Activated naive CD4-positive, alpha-beta T cell (primary cell): ENCODE data around the gene NSUN3.
"Not testable (repeated sequence)": the region's sequence is repeated elsewhere in the genome, so short reads cannot be mapped to it uniquely, and the experiment has no call there.

Experiments used
- DNase-seq, 4 experiments: peaks; one replicate each; lab custom pipeline; 2025; lab: John Stamatoyannopoulos, UW

Gene NSUN3

DNA sequence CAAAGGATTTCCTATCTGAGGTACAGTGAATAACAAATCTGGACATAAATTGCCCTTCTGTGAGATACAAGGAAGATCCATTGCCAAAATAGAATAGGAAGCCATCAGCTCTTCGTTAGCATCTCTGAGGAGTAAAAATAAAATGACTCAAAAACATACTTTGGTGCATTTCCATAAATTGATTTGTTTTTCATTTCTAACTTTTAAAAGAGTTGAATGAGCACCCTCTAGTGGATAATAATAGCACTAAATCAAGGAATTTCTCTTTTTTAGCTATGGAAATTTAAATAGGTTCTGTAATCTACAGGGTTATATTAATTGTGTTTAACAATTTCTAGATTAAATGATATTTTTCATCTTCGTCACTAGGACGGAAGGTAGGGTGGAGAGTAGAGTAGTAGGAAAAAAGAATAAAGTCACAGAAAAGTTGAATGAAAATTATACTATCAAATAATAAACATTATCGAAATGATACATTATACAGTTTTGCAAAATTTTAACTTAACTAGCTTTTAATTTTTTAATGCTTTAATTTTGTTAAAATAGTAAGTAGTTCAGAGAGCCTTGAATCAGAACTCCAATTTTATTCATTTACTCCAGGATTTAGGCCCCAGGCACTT is 6.4 kb downstream of the NSUN3 start:
- no peak for DNase-seq

DNA sequence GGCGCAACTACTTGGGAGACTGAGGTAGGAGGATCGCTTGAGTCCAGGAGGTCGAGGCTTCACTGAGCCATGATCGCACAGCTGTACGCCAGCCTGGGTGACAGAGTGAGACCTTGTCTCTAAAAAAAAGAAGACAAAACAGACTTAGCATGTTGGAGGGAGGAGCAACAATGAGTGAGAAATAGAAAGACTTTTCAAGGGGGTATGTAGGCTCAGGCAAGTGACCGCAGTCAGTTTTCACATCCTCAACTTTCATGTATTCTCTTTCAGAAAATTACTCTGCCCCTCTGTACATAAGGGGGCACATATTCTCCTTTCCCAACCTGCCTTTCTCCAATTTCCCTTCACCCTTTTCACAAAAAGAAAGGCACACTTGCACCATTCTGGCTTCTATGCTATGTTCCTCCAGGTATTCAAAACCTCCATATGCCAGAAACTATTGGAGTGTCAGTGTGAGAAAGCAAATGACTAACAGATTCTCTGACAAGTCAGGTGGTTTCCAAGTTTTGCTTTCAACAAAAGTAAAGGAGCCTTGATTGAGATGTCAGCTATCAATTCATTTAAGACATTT is 7.6 kb downstream of the NSUN3 start:
- no peak for DNase-seq

DNA sequence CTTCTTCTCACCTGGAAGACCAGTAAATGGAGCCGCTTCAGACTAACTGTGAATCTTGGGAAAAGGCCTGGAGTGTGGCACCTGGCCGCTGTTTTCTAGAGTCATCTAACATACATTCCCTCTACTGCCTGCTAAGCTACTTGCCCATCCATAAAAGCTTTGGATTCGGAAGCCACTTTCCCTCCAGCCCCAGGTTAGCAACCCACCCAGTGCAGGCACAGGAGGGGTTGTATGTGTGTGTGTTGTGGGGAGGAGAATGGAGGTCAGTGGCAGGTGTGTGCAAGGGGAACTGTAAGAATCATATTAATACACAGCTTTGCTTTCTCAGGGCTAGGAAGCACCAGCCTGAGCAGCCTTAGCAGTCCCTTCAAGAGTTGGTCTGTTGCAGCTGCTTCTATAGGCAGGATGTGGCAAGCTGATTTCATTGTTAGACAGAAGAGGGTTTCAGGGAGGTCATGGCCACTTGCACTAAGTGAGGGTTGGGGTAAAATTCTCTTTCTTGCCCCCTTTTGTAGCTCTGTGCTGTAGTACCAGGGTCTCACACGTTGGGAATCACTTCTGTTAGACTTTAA is 8.9 kb downstream of the NSUN3 start:
- DNase-seq: no peak

DNA sequence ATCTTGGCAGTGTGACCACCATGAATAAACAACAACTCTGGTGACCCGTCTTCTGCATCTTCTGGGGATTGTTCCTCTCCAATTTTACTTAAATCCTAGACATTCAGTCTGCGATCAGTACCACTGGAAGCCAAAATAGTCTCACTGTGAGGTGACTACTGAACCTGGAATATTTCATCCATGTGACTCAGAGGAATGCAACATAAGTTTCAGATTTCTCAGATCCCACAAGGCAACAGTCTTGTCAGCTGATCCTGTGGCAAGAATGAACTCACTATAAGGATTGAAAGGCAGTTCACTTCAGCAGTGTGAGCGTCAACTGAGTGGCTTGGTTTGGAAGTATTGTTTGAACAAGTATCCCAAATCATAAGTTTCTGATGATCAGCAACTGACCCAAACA is 13.2 kb downstream of the NSUN3 start:
- no peak for DNase-seq

DNA sequence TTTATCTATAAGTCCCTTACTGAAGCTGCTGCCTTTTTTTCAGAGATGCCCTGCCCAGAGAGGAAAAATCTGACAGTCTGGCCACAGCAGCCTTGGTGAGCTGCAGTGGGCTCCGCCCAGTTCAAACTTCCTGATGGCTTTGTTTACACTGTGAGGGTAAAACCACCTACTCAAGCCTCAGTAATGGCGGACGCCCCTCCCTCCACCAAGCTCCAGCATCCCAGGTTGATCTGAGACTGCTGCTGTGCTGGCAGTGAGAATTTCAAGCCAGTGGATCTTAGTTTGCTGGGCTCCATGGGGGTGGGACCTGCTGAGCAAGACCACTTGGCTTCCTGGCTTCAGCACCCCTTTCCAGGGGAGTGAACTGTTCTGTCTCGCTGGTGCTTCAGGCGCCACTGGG is 17.7 kb downstream of the NSUN3 start:
- DNase-seq: peak in 1 of 4 experiments; percentile 2

DNA sequence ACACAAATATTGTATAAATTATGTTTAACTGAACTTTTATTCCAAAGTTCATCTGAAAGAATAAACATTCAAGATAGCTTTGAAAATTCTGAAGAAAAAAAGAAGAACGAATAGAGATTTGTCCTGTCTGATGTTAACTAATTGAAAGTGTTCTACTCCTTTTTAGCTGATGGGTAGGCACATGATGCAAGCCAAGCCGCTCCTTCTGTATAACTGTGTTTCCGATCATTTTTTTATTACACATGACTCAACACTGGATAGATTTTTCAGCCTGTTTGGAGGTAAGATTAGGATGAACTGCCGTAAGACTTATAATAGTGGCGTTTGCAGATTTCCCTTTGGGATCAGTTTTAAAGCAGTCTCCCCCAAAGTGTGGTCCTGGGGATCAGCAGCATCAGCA is 19.0 kb downstream of the NSUN3 start:
- DNase-seq: no peak

DNA sequence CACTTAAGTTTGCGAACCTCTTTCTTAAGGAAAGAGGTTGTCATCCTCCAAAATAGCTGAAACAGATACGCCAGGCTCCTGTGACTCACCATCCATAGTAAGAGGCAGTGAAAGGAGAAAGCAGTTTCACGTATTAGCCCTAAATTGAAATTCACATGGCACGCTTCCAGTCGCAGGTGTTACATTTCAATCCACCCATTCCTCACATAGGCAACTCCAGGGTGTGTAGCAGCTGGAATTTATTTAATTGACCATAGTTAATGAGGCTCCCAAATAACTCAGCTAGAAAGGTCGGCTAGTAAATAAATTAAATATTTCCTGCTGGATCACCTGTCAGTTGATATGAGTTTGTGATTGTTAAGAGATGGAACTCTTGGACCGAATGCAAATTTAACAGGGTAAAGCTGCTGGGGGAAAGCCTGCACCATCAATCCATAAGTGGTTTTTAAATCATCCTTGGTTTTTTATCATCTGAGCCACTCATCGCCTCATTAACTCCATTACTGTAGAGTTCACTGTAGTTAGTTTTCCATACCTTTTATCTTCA is 19.6 kb downstream of the NSUN3 start:
- DNase-seq: no peak

DNA sequence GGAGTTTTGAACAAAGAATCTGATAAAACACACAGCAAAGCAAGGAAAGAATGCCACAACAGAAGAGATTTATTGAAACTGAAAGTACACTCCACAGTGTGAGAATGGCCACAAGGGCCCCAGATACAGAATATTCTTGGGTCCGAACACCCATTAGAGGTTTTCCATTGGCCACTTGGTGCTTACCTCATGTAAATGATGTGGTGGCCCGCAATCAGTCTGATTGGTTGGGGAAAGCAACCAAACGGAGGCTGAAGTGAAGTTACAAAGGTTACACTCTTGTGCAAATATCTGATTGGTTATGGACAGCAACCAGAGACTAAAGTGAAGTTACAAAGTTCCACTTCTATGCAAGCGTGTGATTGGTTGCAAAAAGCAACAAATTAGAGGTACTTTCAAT is 20.4 kb downstream of the NSUN3 start:
- no peak for DNase-seq

DNA sequence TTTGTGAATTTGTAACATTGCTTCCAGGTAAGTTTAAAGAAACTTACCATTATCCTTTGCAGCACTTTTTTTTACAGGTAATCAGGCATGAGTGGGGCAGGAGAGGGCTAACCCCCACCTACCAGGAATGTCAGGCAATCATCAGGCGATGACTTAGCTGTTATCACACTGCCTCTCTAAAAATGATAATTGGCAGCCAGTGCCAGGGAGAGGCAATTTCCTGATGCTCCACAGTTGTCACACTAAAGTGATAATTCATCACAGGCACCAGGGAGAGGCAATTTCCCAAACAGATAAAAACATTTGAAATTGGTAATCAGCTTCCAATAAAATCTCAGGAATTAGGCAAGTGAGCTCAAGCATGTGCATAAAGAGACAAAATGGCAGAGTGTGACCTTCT is 26.3 kb downstream of the NSUN3 start:
- DNase-seq: no peak

DNA sequence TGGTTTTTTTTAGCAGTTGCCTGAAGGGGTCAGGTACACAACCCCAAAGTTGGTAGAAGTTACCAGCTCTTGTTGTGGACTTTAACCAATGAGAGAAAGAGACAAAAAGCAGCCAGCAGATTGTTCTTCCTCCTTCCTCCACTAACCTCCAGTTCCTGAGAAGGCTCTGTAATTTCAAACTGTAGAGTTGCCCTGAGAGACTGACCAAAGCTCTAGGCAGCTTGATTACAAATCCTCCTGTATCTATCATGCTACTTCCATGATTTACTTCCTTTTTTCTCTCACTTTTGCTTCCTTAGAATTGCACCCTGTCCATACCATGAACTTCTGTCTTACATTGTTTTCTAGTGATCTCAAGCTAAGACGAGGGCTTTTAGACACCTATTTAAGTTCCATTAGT is 29.2 kb downstream of the NSUN3 start:
- DNase-seq: no peak

DNA sequence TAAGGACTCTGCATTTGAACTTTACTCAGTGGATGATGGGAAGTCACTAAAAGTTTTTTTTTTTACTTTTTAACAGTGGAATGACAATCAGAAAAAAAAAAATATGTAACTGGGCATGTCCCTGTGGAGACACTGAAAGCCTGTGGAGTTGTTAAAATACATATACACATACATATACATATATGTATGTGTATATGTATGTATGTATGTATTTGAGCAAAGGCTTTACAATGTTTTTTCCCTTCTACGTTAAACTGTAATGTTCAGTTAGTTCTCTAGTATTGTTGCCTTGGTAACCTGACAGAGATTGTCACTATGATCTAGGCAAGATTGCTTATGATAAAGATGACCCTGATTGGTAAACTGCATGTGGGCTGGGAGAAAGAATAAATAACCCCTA is 30.3 kb downstream of the NSUN3 start:
- no peak for DNase-seq

DNA sequence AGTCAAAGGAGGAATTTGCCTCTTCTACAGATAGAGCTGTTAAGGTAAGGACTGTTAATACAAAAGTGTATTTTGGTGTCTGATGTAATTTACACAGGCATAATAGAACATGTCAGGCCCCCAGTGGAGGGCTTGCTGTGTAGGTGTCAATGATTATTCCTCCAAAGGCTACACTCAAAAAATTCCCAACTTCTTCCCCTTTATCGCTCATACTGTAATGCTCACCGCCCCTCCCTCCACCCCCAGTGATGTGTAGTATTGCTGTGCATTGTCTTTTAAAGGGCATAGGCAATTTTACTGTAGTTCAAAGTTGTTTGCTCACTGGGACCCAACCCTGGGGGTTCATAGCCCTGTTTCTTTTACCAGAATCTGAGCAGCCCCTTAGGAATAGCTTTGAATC is 32.2 kb downstream of the NSUN3 start:
- DNase-seq: no peak

DNA sequence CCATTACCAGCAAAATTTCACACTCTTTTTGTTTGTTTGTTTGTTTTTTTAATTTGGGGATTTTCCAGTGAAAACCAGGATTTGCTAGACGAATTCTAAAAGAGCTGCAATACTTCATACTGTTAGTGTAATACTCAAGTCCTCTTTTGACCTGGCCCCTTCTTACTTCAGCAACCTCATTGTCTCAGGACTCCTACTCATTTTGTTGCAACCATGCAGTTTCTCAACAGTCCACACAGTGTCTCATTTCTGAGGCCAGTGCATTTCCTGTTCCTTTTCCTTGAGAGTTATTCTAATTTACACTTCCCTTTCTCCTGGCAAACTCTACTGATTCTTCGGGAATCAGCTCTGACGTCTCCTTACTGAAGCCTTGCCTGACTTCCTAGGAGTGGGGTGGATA is 35.6 kb downstream of the NSUN3 start:
- DNase-seq: no peak

DNA sequence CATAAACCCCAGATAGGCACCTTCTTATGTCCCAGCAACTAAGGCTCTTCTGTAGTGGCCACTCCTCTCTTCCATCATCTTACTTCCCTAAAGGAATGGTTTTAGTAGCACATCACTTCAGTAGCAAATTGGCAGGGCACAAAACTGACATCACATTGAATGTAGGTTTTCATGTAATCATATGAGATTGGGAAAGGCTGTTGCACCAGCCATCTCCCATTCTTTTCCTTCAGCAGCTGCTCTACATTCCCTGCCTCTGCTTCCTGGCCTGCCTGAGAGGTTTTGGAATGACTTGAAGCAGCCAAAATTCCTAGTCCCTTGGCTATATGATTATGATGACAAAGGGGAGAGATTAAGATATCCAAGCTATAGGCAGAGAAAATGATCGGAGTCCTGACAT is 36.5 kb downstream of the NSUN3 start:
- DNase-seq: no peak

DNA sequence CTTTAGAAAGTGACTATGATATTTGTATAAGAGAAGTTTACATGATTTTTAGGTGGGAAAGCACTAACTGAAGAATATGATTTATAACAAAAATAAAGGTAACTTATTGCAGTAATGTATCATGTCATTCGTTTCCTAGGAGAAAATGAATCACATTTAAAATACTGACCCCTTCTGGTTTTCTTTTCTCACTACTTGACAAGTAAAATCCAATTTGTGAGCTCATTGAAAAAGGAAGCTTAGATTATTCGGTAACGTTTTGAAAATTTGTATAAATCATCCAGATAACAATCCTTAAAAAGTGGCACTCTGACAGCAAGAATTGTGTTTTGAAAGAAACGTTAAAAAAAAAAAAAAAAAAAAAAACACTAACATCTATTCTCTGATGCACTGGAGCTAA is 39.0 kb downstream of the NSUN3 start:
- DNase-seq: no peak

DNA sequence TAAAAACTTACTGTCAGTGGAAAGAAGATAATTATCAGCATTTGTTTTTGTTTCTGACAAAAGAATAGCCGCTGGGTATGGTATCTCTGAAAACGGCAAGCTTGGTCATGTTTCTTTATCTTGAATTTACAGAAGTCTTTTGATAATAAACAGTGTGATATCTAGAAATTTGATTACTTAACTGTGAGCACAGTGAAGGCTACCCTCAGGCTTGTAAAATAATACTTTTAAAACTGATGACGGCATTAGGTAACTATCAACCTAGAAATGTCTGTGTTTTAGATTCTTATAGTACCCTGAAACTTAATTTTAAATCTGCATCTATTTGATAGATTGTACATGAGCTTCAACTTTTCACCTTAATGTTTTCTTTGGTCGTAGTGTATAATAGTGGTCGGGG is 43.4 kb downstream of the NSUN3 start:
- no peak for DNase-seq

DNA sequence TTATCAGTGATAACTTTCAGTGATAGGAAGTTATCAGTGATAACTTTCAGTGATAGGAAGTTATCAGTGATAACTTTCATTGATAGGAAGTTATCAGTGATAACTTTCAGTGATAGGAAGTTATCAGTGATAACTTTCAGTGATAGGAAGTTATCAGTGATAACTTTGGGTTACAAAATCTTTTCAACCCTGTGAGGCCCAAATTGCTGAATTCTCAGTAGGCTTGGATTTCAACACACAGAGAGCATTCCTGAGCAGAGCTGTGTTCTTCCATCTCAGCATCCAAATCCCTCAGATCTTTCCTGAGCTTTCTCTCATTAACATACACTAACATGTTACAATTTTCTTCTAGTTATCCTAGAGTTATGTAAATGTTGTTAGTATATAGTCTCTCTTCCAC is 47.4 kb downstream of the NSUN3 start:
- not testable (repeated sequence) for DNase-seq

DNA sequence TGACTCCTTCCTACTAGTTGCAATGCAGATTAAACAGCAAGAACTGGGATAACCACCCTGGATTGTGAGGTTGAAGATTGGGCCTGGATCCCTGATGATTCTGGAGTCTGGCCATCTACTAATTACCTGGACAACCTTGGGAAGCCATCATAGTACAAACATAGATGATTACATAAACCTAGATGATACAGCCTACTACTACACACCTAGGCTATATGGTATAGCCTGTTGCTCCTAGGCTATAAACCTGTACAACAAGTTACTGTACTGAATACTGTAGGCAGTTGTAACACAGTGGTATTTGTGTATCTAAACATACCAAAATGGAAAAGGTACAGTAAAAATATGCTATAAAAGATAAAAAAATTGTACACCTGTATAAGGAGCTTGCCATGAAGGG is 48.0 kb downstream of the NSUN3 start:
- DNase-seq: no peak

DNA sequence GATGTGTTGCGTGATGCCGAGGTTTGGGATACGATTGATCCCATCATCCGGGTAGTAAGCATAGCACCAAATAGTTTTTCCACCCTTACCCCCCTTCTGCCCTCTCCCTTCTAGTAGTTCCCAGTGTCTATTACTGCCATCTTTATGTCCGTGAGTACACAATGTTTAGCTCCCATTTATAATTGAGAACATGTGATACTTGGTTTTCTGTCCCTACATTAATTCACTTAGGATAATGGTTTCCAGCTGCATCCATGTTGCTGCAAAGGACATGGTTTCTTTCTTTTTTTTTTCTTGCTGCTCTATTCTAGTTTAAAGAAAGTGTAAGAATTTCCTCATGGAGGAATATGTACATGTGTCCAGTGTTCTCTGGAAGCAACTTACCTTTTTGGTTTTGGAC is 51.8 kb downstream of the NSUN3 start:
- no peak for DNase-seq

DNA sequence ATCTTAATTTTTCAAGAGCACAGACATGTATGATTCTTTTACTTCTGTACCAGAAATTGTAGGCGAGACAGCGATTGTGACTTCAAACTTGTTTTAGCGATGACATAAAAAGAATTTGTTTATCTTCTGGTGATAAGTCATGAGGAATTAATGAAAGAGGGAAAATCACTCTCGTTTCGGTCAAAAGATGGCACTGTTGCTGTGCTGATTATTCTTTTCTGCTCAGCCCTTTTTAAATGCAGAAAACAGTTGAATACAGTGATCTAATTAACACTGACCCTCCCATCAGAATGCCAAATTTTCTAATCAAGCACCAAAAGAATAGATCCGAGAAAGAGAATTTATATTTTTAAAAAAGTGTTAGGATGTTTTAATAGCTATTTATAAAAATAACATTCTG is 52.6 kb downstream of the NSUN3 start:
- DNase-seq: no peak

DNA sequence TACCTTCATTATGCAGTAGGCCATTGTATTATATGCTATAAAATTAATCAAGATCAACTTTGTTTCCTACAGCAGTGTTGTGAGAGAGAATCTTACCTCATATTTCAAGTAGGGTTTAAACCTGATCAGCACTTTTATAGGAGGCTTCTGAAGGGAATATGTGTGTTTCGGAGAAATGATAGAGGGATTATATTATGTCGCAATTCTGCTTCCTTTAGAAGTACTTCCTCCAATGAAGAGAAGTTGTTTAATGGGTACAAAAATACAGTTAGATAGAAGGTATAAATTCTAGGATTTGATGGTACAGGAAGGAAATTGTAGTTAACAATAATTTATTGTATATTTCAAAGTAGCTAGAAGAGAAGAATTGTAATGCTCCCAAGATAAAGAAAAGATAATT is 54.9 kb downstream of the NSUN3 start:
- DNase-seq: no peak

DNA sequence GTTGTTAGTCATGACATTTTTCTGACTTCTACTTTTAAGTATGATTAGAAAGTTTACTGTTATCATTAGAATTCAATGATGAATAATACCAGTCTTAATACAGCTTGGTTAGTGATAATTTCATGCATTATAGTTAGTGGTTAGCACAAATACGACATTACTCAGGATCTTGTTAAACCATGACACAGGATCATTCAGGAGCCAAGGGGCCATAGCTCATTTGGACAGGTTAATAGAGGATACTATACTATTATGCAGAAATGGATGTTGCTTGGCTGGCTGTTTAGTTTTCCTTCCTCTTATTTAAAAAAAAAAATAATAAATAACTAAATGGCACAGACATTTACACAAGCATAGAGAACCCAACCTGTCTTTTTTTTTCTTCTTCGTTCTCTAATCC is 55.5 kb downstream of the NSUN3 start:
- DNase-seq: no peak

DNA sequence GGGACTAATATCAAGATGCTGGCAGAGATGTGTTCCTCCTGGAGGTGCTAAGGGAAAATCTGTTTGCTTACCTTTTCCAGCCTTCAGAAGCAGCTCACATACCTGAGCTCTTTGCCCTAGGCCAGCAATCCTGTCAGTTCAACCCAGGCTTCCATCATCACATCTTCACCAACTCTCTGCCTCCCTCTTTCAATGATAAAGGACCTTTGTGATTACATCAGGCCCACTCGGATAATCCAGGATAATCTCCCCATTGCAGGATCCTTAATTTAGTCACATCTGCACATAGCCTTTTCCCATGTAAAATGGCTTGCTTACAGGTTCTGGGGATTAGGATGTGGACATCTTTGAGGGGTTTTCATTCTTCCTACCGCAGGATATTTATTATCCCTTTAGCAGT is 58.3 kb downstream of the NSUN3 start:
- no peak for DNase-seq

DNA sequence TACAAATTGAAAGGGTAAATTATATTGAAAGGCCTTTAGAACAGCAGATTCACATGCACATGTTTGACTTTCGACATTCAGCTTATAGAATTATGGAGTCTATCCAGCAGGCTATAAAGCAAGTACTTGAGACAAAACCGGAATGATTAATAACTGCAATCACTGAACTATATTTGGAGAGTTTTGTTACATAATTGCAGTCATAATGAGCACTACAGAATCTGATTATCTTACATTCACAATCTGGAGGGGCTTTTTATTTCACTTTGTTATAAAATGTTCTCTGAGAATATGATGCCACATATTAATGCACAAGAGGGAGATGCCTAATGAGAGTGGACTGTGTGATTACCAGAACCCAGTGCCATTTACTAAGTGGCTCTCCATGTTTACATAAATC is 64.3 kb downstream of the NSUN3 start:
- DNase-seq: no peak
